ENCODE measurements around the gene TGFB2.

DNA sequence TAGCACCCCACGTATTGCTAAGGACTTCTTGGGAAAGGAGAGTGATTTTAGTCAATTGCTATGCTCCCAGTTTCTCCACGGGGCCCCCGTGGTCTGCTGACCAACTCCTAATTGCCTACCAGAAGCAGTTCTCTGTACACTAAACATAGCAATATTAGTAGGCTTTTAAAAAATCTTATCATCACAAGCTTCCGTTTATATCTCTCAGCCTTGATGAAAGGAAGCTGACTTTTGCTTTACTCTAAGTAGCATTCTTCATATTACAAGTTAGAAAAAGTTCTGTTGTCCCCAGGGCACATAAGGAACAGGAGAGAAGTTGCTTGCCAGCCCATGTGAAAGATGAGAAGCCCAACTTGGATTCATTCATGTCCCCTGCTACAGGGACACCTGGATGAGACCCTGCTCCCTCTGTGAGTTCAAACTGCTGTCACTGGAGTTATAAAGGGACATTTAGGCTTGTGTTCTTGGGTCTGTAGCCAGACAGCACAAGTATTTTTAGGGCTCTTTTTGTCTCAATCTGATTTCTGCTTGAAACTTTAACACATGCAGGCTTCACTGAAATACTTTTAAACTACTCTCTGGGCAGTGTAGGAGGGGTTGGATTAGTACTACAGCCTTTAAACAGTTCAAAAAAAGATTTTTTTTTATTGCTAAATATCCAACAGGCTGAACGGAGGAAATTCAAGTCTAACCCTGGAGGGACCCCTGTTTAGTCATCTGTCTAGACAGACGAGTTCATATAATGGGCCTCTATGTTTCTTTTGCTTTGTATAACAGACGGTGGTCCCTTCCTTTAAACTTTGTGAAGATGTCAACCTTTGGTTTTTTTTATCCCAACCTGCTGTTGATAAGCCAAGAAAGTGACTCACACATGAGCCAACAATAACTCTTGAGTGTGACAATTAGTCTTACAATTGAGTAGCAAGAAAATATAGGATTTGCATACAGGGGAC is 29.5 kb downstream of the TGFB2 start:
- TF ChIP-seq, protein P1, sequence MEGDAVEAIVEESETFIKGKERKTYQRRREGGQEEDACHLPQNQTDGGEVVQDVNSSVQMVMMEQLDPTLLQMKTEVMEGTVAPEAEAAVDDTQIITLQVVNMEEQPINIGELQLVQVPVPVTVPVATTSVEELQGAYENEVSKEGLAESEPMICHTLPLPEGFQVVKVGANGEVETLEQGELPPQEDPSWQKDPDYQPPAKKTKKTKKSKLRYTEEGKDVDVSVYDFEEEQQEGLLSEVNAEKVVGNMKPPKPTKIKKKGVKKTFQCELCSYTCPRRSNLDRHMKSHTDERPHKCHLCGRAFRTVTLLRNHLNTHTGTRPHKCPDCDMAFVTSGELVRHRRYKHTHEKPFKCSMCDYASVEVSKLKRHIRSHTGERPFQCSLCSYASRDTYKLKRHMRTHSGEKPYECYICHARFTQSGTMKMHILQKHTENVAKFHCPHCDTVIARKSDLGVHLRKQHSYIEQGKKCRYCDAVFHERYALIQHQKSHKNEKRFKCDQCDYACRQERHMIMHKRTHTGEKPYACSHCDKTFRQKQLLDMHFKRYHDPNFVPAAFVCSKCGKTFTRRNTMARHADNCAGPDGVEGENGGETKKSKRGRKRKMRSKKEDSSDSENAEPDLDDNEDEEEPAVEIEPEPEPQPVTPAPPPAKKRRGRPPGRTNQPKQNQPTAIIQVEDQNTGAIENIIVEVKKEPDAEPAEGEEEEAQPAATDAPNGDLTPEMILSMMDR (conservative IDR thresholded peaks at IDR 0.05 in 1 of 2, IDR thresholded peaks at IDR 0.05 in 1 of 2; ENCODE audit: extremely low read depth in 1 of 2, insufficient read depth in 1 of 2, low read depth in 1 of 2, low read length in 2 of 2), result no peak
- no peak for TF ChIP-seq EZH2 (IDR thresholded peaks at IDR 0.05; ENCODE audit: borderline replicate concordance, low read length)

Measured in mammary epithelial cell (primary cell).